ENCODE measurements around the gene BHLHE40.

Gene BHLHE40

DNA sequence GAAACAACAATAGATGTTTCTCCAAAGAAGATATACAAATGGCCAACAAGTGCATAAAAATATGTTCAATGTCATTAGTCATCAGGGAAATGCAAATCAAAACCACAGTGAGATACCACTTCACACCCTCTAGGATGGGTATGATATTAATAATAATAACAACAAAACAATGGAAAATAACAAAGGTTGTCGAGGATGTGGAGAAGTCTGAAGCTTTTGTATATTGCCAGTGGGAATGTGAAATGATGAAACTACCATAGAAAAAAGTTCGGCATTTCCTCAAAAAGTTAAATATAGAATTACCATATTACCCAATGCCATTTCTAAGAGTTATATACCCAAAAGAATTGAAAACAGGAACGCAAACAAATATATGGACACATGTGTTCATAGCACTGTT, 10.8 kb downstream of the BHLHE40 start:
- no peaks in the 10 kb centered on the region for H3K9me3 ChIP-seq (ENCODE audit: insufficient read depth, low read length)
- H3K27me3 ChIP-seq (ENCODE audit: insufficient read depth, insufficient read length): peaks cover 14% of the 10 kb centered on the region
- H3K4me3 ChIP-seq (ENCODE audit: insufficient read length, low read depth): no peak overlapping the region
- peaks cover 11% of the 10 kb centered on the region for H3K4me1 ChIP-seq (ENCODE audit: insufficient read depth, insufficient read length)
- H3K9ac ChIP-seq (ENCODE audit: insufficient read length, low read depth): no peak overlapping the region
- DNase-seq (ENCODE audit: low read depth, low spot score): no peak
- TF ChIP-seq SUZ12 (IDR thresholded peaks at IDR 0.05; ENCODE audit: extremely low read depth, insufficient read depth, insufficient read length) (no peak), ZNF274 (IDR thresholded peaks at IDR 0.05; ENCODE audit: low read depth, low read length) (no peak), YY1 (IDR thresholded peaks at IDR 0.05; ENCODE audit: insufficient read depth, insufficient read length) (no peak)
- peaks cover 4% of the 10 kb centered on the region for H3K36me3 ChIP-seq (ENCODE audit: insufficient read depth, insufficient read length, low read length)

DNA sequence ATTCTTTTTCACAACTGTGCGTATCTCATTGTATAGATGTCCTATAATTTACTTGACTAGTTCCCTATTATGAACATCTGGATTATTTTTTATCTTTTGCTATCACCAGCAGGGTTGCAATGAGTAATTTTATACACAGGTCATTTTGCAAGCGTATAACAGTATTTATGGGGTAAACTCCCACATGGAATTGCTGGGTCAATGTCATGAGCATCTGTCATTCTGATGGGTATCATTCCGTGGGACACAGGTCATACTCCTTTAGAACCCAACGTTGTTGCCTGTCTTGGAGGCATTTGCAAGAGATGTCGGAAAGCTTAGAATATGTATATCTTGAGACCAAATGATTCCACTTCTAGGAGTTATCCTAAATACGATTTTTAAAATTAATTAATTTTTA, 12.9 kb downstream of the BHLHE40 start:
- peaks cover 14% of the 10 kb centered on the region for H3K4me1 ChIP-seq (ENCODE audit: insufficient read depth, insufficient read length)
- TF ChIP-seq ZNF274 (IDR thresholded peaks at IDR 0.05; ENCODE audit: low read depth, low read length) (no peak), SUZ12 (IDR thresholded peaks at IDR 0.05; ENCODE audit: extremely low read depth, insufficient read depth, insufficient read length) (no peak), YY1 (IDR thresholded peaks at IDR 0.05; ENCODE audit: insufficient read depth, insufficient read length) (no peak)
- H3K27me3 ChIP-seq (ENCODE audit: insufficient read depth, insufficient read length): no peaks in the 10 kb centered on the region
- H3K36me3 ChIP-seq (ENCODE audit: insufficient read depth, insufficient read length, low read length): no peaks in the 10 kb centered on the region
- no peak for DNase-seq (ENCODE audit: low read depth, low spot score)
- no peaks in the 10 kb centered on the region for H3K9me3 ChIP-seq (ENCODE audit: insufficient read depth, low read length)
- no peak overlapping the region for H3K9ac ChIP-seq (ENCODE audit: insufficient read length, low read depth)
- no peak overlapping the region for H3K4me3 ChIP-seq (ENCODE audit: insufficient read length, low read depth)

DNA sequence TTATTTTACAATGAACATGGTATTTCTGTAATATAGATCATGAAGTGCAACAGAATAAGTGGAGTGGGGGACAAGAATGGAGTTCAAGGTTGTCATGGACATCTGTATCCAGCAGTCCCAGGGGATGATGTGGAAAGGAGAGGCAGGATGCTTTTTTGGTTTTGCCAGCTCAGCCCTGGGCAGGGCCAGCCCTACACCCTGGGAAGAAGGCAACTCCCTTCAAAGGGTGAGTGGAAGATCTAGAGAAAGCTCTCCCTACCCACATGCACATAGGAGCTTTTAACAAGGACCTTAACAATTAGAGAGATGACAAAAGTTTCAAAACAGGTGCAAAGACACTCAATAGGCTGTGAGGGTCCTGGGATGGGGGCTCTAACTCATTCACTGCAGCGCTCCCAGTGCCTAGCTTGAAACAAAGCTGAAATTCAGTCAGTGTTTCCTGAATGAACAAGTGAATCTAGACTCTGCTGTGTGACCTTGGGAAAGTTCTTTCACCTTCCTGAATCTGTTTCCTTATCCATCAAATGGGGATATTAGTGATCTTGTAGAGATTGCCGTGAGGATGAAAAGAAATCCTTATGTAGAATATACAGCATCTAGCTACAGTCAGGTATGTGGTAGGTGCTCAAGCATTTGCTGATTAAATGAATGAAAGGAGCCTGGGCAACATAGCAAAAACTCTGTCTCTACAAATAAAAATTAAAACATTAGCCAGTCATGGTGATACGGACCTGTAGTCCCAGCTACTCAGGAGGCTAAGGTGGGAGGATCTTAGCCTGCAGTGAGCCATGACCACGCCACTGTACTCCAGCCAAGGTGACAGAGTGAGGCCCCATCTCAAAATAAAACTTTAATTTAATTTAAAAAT, 14.3 kb downstream of the BHLHE40 start:
- TF ChIP-seq ZNF274 (IDR thresholded peaks at IDR 0.05; ENCODE audit: low read depth, low read length) (no peak), SUZ12 (IDR thresholded peaks at IDR 0.05; ENCODE audit: extremely low read depth, insufficient read depth, insufficient read length) (no peak), YY1 (IDR thresholded peaks at IDR 0.05; ENCODE audit: insufficient read depth, insufficient read length) (no peak)
- no peak overlapping the region for H3K9ac ChIP-seq (ENCODE audit: insufficient read length, low read depth)
- no peaks in the 10 kb centered on the region for H3K9me3 ChIP-seq (ENCODE audit: insufficient read depth, low read length)
- no peaks in the 10 kb centered on the region for H3K36me3 ChIP-seq (ENCODE audit: insufficient read depth, insufficient read length, low read length)
- H3K4me1 ChIP-seq (ENCODE audit: insufficient read depth, insufficient read length): peaks cover 14% of the 10 kb centered on the region
- no peak overlapping the region for H3K4me3 ChIP-seq (ENCODE audit: insufficient read length, low read depth)
- DNase-seq (ENCODE audit: low read depth, low spot score): no peak
- H3K27me3 ChIP-seq (ENCODE audit: insufficient read depth, insufficient read length): no peaks in the 10 kb centered on the region

DNA sequence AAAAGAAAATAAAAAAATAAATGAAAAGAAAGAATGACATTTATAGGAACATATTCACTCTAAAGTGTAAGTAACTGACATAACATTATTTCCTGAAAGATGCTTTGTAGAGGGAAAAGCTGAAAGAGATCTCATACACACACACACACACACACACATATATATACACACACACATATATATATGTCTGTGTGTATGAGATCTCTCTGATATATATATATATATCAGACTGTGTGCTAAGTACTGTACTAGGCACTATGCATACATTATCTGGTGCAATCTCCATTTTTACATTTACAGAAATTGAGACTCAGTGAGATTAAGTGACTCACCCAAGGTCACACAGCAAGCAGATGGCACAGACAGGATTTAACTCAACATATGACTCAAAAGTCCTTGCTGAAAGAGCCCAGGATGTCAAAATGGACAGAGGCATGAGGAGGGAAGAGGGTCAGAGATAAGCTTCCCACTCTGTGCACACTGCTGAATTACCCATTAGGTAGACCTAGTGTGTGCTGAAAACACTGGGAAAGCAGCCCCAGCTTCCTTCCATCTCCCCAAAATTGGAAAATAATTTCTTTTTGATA, 15.0 kb downstream of the BHLHE40 start:
- Histone ChIP-seq H3K27me3 (ENCODE audit: insufficient read depth, insufficient read length) (no peaks in the 10 kb centered on the region), H3K9ac (ENCODE audit: insufficient read length, low read depth) (no peak overlapping the region), H3K9me3 (ENCODE audit: insufficient read depth, low read length) (no peaks in the 10 kb centered on the region), H3K36me3 (ENCODE audit: insufficient read depth, insufficient read length, low read length) (no peaks in the 10 kb centered on the region), H3K4me1 (ENCODE audit: insufficient read depth, insufficient read length) (peaks cover 9% of the 10 kb centered on the region), H3K4me3 (ENCODE audit: insufficient read length, low read depth) (no peak overlapping the region)
- no peak for DNase-seq (ENCODE audit: low read depth, low spot score)
- TF ChIP-seq ZNF274 (IDR thresholded peaks at IDR 0.05; ENCODE audit: low read depth, low read length): no peak
- no peak for TF ChIP-seq YY1 (IDR thresholded peaks at IDR 0.05; ENCODE audit: insufficient read depth, insufficient read length)
- no peak for TF ChIP-seq SUZ12 (IDR thresholded peaks at IDR 0.05; ENCODE audit: extremely low read depth, insufficient read depth, insufficient read length)

DNA sequence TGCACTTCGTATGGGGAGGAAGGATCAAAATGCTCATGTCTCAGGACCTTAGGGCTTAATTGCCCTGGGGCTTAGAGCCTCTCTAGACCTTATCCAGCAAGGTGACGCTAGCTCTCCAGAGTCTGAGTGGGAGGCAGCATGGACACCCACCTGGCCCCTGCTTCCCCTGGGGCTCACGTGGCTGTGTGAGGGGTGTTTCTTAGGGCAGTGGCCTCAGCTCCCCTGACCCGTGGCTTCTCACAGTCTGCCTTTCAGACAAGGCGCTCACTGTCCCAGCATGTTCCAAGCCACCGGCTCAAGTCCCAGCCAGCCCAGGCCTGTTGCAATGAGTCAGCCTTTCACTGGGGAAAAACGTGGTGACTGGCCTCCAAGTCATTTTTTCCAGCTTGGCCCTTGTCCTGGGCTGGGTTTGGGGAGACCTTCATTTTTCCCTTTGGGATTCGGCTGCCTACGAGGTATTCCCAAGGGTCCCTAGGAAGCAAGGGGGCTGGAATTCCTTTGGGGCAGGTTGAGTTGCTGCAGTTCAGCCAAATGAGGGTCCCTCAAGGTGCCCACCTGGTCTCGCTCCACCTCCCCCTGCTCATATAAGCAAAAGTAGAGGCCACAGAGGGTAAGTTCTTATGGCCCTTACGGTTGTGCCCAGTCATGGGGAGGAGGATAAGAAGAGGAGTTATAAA, 15.7 kb downstream of the BHLHE40 start:
- no peak overlapping the region for H3K4me3 ChIP-seq (ENCODE audit: insufficient read length, low read depth)

DNA sequence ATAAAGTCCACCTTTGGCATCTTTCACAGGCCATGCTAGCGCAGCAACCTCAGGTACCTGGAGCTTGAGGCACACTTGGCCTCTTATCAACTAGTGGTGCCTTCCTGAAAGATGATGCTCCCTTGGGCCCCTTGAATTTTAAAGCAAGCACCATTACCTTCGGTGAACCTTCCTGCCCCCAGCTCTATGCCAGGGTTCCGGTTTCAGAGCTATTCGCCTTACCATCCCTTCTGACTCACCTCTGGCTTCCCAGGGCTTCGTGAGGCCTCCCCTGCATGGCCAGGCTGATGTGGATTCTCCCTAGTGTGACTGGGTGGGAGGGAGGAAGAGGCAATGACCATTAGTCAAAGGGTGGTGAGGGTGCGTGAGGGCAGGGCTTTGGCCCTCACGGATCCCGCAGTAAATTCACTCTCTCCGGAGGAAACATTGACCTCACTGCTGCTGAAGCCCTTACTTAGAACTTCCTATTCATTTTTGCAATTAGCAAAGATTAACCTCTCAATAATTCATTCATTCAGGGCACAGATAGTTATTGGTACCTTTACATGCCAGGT, 16.3 kb downstream of the BHLHE40 start:
- Histone ChIP-seq H3K4me3 (ENCODE audit: insufficient read length, low read depth) (no peak overlapping the region), H3K36me3 (ENCODE audit: insufficient read depth, insufficient read length, low read length) (no peaks in the 10 kb centered on the region), H3K4me1 (ENCODE audit: insufficient read depth, insufficient read length) (peaks cover 9% of the 10 kb centered on the region), H3K27me3 (ENCODE audit: insufficient read depth, insufficient read length) (no peaks in the 10 kb centered on the region), H3K9me3 (ENCODE audit: insufficient read depth, low read length) (no peaks in the 10 kb centered on the region), H3K9ac (ENCODE audit: insufficient read length, low read depth) (no peak overlapping the region)
- no peak for DNase-seq (ENCODE audit: low read depth, low spot score)
- no peak for TF ChIP-seq SUZ12 (IDR thresholded peaks at IDR 0.05; ENCODE audit: extremely low read depth, insufficient read depth, insufficient read length)
- TF ChIP-seq ZNF274 (IDR thresholded peaks at IDR 0.05; ENCODE audit: low read depth, low read length): no peak

More for the DNA sequence above, 15.7 kb downstream of the BHLHE40 start:
- Histone ChIP-seq H3K36me3 (ENCODE audit: insufficient read depth, insufficient read length, low read length) (no peaks in the 10 kb centered on the region), H3K9me3 (ENCODE audit: insufficient read depth, low read length) (no peaks in the 10 kb centered on the region), H3K4me1 (ENCODE audit: insufficient read depth, insufficient read length) (peaks cover 9% of the 10 kb centered on the region), H3K9ac (ENCODE audit: insufficient read length, low read depth) (no peak overlapping the region), H3K27me3 (ENCODE audit: insufficient read depth, insufficient read length) (no peaks in the 10 kb centered on the region)
- DNase-seq (ENCODE audit: low read depth, low spot score): no peak
- TF ChIP-seq SUZ12 (IDR thresholded peaks at IDR 0.05; ENCODE audit: extremely low read depth, insufficient read depth, insufficient read length) (no peak), ZNF274 (IDR thresholded peaks at IDR 0.05; ENCODE audit: low read depth, low read length) (no peak), YY1 (IDR thresholded peaks at IDR 0.05; ENCODE audit: insufficient read depth, insufficient read length) (no peak)
